ENCODE data around the gene CDCP1.

Gene CDCP1

DNA sequence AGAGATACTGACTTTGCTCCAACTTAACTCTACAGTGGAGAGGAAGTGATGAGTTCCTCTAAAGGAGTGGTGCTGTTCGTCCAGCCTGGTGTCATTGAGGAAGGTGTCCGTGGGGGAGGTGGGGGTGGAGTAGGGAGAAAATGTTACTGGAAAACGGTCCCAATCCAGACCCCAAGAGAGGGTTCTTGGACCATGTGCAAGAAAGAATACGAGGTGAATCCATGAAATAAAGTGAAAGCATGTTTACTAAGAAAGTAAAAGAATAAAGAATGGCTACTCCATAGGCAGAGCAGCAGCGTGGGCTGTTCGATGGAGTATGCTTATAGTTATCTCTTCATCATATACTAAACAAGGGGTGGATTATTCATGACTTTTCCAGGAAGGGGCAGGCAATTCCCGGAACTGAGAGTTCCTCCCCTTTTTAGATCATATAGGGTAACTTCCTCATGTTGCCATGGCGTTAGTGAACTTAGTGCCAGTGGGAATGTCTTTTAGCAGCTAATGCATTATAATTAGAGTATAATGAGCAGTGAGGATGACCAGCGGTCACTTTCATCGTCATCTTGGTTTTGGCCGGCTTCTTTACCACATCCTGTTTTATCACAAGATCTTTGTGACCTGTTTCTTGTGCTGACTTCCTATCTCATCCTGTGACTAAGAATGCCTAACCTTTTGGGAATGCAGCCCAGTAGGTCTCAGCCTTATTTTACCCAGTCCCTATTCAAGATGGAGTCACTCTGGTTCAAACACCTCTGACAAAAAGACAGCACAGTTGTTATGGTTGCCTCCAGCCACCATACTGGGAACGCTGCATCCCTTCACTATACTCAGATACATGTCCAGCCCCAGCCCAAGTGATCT lies 81.4 kb downstream of the CDCP1 start:
- Histone ChIP-seq H3K27me3 (ENCODE audit: control insufficient read depth in 2 of 2, insufficient read depth in 2 of 2, low read length in 2 of 2) (no peaks in the 10 kb centered on the region), H3K9ac (ENCODE audit: low read depth in 1 of 2, low read length in 2 of 2) (no peak overlapping the region), H3K4me1 (ENCODE audit: control insufficient read depth in 2 of 2, insufficient read depth in 2 of 2, low read length in 2 of 2) (peaks cover 10 to 32% of the 10 kb centered on the region in 2 donors), H3K9me3 (ENCODE audit: control insufficient read depth in 2 of 2, low read length in 2 of 2) (no peaks in the 10 kb centered on the region), H3K4me3 (ENCODE audit: low read length in 2 of 2) (no peak overlapping the region), H3K27ac (ENCODE audit: low read depth in 2 of 2, low read length in 2 of 2) (peak overlapping the region; percentile 32 to 50), H3K36me3 (ENCODE audit: control insufficient read depth in 2 of 2, insufficient read depth in 2 of 2, low read length in 2 of 2) (no peaks in the 10 kb centered on the region)

DNA sequence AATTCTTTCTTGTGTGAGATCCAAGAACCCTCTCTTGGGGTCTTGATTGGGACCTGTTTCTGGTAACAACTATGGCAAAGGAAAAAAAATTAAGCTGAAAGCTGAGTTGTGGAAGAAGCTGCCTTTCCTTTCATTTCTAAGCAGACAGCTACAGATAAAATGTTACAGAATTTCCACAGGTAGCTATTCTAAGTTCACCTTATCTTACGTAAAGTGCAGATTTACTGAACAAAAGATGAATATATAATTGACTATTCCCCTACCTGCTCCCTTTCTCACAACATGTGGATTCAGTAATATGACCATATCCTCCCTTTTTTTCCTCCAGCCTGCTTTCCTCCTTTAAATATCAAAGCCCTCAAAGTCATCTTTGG lies 83.5 kb downstream of the CDCP1 start:
- Histone ChIP-seq H3K9ac (ENCODE audit: low read depth in 1 of 2, low read length in 2 of 2) (no peak overlapping the region), H3K4me1 (ENCODE audit: control insufficient read depth in 2 of 2, insufficient read depth in 2 of 2, low read length in 2 of 2) (peaks cover 10 to 26% of the 10 kb centered on the region in 2 donors), H3K36me3 (ENCODE audit: control insufficient read depth in 2 of 2, insufficient read depth in 2 of 2, low read length in 2 of 2) (no peaks in the 10 kb centered on the region), H3K27me3 (ENCODE audit: control insufficient read depth in 2 of 2, insufficient read depth in 2 of 2, low read length in 2 of 2) (no peaks in the 10 kb centered on the region), H3K9me3 (ENCODE audit: control insufficient read depth in 2 of 2, low read length in 2 of 2) (no peaks in the 10 kb centered on the region), H3K4me3 (ENCODE audit: low read length in 2 of 2) (no peak overlapping the region), H3K27ac (ENCODE audit: low read depth in 2 of 2, low read length in 2 of 2) (no peak overlapping the region)

DNA sequence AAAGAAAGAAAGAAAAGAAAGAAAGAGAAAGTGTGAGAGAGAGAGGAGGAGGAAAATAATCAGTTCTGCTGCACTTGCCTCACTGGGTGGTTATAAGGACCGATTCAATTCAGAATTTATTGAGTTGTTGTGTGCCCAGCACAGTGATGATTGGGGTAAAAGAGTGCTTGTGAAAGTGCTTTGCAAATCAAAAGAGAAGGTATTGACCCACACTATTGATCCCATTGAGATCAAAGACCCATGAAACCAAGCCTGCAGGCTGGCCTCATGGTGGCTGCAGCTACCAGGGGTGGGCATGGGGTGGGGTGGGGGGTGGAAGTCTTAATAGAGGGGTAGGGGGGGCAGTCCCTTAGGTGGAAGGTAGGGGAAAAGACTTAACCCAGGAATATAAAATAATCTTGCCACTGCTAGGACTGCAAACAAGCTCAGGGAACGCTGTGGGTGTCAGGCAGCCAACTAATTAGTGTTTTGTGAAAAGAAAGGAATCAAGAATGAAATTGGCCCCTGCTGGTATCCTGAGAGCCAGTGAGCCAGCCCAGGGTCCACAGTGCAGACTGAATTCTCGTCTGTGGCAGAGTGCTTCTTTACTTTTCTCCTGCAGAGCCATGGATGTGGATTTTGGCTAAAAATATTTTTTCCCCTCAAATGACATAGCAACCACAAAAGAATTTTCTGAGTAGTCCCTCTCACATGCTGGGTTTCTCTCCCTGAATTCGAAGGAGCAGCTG lies 85.8 kb downstream of the CDCP1 start:
- no peak overlapping the region for H3K27ac ChIP-seq (ENCODE audit: low read depth in 2 of 2, low read length in 2 of 2)
- no peak overlapping the region for H3K9ac ChIP-seq (ENCODE audit: low read depth in 1 of 2, low read length in 2 of 2)
- H3K27me3 ChIP-seq (ENCODE audit: control insufficient read depth in 2 of 2, insufficient read depth in 2 of 2, low read length in 2 of 2): no peaks in the 10 kb centered on the region
- no peaks in the 10 kb centered on the region for H3K36me3 ChIP-seq (ENCODE audit: control insufficient read depth in 2 of 2, insufficient read depth in 2 of 2, low read length in 2 of 2)
- no peaks in the 10 kb centered on the region for H3K9me3 ChIP-seq (ENCODE audit: control insufficient read depth in 2 of 2, low read length in 2 of 2)
- H3K4me1 ChIP-seq (ENCODE audit: control insufficient read depth in 2 of 2, insufficient read depth in 2 of 2, low read length in 2 of 2): peaks cover 0 to 4% of the 10 kb centered on the region in 2 donors
- H3K4me3 ChIP-seq (ENCODE audit: low read length in 2 of 2): no peak overlapping the region

DNA sequence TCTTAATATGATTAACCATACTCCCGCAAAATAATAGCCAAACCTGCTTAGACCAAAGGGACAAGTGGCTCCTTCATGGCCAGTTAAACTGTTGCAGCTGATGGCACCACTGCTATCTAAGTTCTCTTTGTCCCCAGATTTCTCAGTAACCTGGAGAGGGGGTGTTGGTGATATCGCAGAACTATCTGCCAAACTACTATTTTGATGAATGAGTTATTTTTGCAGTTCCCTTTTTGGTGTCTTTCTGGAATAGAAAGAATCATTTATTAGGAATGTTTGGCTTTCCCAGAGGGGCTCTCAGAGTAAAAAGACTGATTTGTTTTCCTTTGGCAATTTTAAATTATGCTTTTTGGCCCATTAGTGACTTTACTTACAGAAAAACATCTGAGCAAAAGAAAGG lies 87.0 kb downstream of the CDCP1 start:
- Histone ChIP-seq H3K4me1 (ENCODE audit: control insufficient read depth in 2 of 2, insufficient read depth in 2 of 2, low read length in 2 of 2) (no peaks in the 10 kb centered on the region), H3K27ac (ENCODE audit: low read depth in 2 of 2, low read length in 2 of 2) (no peak overlapping the region), H3K36me3 (ENCODE audit: control insufficient read depth in 2 of 2, insufficient read depth in 2 of 2, low read length in 2 of 2) (no peaks in the 10 kb centered on the region), H3K4me3 (ENCODE audit: low read length in 2 of 2) (no peak overlapping the region), H3K9me3 (ENCODE audit: control insufficient read depth in 2 of 2, low read length in 2 of 2) (no peaks in the 10 kb centered on the region), H3K9ac (ENCODE audit: low read depth in 1 of 2, low read length in 2 of 2) (no peak overlapping the region), H3K27me3 (ENCODE audit: control insufficient read depth in 2 of 2, insufficient read depth in 2 of 2, low read length in 2 of 2) (no peaks in the 10 kb centered on the region)

DNA sequence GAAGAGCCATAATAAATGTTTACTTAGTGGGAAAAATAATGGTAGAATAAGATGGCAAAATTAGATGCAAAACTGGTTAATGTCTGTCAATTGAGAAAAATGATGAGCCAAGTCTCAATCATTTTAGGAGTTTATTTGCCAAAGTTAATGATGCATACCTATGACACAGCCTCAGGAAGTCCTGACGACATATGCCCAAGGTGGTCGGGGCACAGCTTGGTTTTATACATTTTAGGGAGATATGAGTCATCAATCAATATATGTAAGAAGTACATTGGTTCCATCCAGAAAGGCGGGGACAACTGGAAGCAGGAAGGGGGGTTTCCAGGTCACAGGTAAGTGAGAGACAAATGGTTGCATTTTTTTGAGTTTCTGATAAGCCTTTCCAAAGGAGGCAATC lies 88.6 kb downstream of the CDCP1 start:
- Histone ChIP-seq H3K4me3 (ENCODE audit: low read length in 2 of 2) (no peak overlapping the region), H3K9me3 (ENCODE audit: control insufficient read depth in 2 of 2, low read length in 2 of 2) (no peaks in the 10 kb centered on the region), H3K36me3 (ENCODE audit: control insufficient read depth in 2 of 2, insufficient read depth in 2 of 2, low read length in 2 of 2) (no peaks in the 10 kb centered on the region), H3K27me3 (ENCODE audit: control insufficient read depth in 2 of 2, insufficient read depth in 2 of 2, low read length in 2 of 2) (no peaks in the 10 kb centered on the region), H3K4me1 (ENCODE audit: control insufficient read depth in 2 of 2, insufficient read depth in 2 of 2, low read length in 2 of 2) (no peaks in the 10 kb centered on the region), H3K27ac (ENCODE audit: low read depth in 2 of 2, low read length in 2 of 2) (no peak overlapping the region), H3K9ac (ENCODE audit: low read depth in 1 of 2, low read length in 2 of 2) (no peak overlapping the region)

DNA sequence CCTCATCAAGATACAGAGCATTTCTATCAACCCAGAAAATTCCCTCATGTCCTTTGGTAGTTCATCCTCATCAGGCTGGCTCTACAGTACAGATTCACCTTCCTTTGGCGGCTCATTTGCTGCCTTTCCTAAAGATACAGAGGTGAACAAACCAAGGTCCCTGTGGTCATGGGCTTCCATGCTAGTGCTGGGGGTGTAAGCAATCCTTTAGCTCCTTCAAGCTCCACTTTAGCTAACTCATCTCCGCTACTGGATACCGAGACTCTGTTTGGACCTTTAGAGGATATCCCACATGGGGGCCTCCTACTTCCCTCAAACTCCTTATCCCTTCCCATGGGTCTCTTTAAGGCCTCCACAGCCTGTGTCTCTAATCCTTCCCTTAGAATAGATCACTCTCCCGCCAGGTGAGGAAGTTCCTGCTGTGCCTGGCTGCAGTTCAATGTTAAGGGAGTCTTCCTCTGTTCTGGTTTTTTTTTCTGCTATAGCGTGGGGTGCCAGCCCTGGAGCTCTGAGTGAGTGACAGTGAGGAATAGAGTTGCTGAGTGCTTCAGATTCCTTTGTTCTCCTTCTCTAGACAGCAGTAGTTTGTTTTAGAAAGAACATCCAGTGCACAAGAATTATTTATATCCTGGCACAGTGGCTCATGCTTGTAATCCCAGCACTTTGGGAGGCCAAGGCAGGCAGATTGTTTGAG lies 89.4 kb downstream of the CDCP1 start:
- Histone ChIP-seq H3K27ac (ENCODE audit: low read depth in 2 of 2, low read length in 2 of 2) (no peak overlapping the region), H3K36me3 (ENCODE audit: control insufficient read depth in 2 of 2, insufficient read depth in 2 of 2, low read length in 2 of 2) (no peaks in the 10 kb centered on the region), H3K4me3 (ENCODE audit: low read length in 2 of 2) (no peak overlapping the region), H3K9ac (ENCODE audit: low read depth in 1 of 2, low read length in 2 of 2) (no peak overlapping the region), H3K9me3 (ENCODE audit: control insufficient read depth in 2 of 2, low read length in 2 of 2) (no peaks in the 10 kb centered on the region), H3K27me3 (ENCODE audit: control insufficient read depth in 2 of 2, insufficient read depth in 2 of 2, low read length in 2 of 2) (no peaks in the 10 kb centered on the region), H3K4me1 (ENCODE audit: control insufficient read depth in 2 of 2, insufficient read depth in 2 of 2, low read length in 2 of 2) (no peaks in the 10 kb centered on the region)

DNA sequence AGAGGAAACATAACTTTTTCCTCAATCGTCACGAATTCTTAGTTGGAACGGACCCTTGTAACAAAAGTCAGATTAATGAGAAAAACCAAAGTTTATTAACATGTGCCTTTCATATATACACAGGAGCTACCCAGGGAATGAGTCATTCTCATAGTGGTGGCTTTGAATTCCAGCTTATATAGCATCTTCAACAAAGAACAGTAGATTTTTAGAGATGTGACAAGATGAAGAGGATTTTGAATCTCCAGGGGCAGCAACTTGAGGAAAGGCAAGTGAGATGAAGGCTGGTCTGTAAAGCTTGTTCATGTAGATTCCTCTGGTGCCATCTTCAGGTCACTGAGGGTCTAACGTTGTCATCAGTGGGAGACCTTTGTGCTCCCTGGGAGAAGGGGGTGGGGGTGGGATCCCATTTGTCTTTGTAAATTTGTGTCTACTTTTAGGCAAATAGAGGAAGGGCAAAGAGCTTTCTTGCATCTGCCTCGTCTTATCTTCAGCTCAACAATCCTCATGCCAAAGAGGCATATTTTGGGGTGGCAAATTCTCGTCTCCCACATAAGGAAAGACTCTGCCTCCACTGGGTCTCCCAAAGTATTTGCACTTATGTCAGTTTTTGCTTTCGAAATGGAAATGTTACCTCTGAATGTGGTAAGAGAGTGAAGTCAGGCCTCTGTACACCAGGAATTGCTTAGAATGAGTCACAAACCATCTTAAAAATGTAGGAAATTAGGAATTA lies 90.6 kb downstream of the CDCP1 start:
- Histone ChIP-seq H3K36me3 (ENCODE audit: control insufficient read depth in 2 of 2, insufficient read depth in 2 of 2, low read length in 2 of 2) (no peaks in the 10 kb centered on the region), H3K4me1 (ENCODE audit: control insufficient read depth in 2 of 2, insufficient read depth in 2 of 2, low read length in 2 of 2) (no peaks in the 10 kb centered on the region), H3K4me3 (ENCODE audit: low read length in 2 of 2) (no peak overlapping the region), H3K9me3 (ENCODE audit: control insufficient read depth in 2 of 2, low read length in 2 of 2) (no peaks in the 10 kb centered on the region), H3K27ac (ENCODE audit: low read depth in 2 of 2, low read length in 2 of 2) (peak overlapping the region in 1 of 2 donors; percentile 17), H3K27me3 (ENCODE audit: control insufficient read depth in 2 of 2, insufficient read depth in 2 of 2, low read length in 2 of 2) (no peaks in the 10 kb centered on the region), H3K9ac (ENCODE audit: low read depth in 1 of 2, low read length in 2 of 2) (no peak overlapping the region)

DNA sequence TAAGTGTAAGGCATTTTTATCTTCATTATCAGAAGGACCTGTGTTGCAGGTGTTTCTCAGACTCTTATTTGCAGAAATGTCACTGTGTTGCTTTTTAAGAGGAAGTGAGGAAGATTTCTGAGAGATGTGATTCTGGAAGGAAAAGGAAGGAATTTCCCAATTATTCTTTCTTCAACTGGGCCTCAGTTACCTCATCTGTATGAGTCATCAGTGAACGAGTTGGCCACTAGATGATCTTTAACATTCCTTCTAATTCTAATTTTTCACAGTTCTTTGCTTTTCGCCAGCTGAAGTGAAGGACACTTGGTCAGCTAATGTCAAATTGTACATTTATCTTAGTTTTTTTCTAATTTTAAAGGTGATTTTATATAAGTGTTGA lies 91.2 kb downstream of the CDCP1 start:
- Histone ChIP-seq H3K36me3 (ENCODE audit: control insufficient read depth in 2 of 2, insufficient read depth in 2 of 2, low read length in 2 of 2) (no peaks in the 10 kb centered on the region), H3K4me3 (ENCODE audit: low read length in 2 of 2) (no peak overlapping the region), H3K9ac (ENCODE audit: low read depth in 1 of 2, low read length in 2 of 2) (no peak overlapping the region), H3K9me3 (ENCODE audit: control insufficient read depth in 2 of 2, low read length in 2 of 2) (no peaks in the 10 kb centered on the region), H3K27me3 (ENCODE audit: control insufficient read depth in 2 of 2, insufficient read depth in 2 of 2, low read length in 2 of 2) (no peaks in the 10 kb centered on the region), H3K27ac (ENCODE audit: low read depth in 2 of 2, low read length in 2 of 2) (peak overlapping the region in 1 of 2 donors; percentile 17), H3K4me1 (ENCODE audit: control insufficient read depth in 2 of 2, insufficient read depth in 2 of 2, low read length in 2 of 2) (no peaks in the 10 kb centered on the region)

DNA sequence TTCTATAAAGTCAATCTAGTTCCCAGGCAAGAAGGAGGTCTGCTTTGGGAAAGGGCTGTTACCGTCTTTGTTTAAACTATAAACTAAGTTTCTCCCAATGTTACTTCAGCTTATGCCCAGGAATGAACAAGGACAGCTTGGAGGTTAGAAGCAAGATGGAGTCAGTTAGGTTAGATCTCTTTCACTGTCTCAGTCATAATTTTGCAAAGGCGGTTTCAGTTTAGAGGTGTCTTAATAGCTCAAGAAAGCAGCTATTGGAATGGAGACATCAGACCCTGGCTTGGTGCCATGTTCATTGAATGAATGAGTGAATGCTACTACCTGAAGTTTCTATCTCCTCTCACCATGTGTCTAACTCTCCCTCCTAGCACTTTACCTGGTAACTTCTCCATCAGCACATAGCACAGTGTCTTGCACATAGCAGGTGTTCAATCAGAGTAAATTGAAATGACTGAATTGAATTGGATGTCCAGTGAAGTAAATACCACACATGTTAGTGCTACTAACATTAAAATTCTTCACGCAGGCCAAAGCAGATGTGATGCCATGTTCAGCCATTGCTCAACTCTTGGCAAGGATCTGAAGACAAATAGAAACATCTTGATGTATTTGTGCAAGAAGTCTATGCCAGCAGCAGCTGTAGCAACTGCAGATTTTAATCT lies 91.9 kb downstream of the CDCP1 start:
- H3K27me3 ChIP-seq (ENCODE audit: control insufficient read depth in 2 of 2, insufficient read depth in 2 of 2, low read length in 2 of 2): no peaks in the 10 kb centered on the region
- H3K9ac ChIP-seq (ENCODE audit: low read depth in 1 of 2, low read length in 2 of 2): no peak overlapping the region
- H3K9me3 ChIP-seq (ENCODE audit: control insufficient read depth in 2 of 2, low read length in 2 of 2): no peaks in the 10 kb centered on the region
- no peaks in the 10 kb centered on the region for H3K36me3 ChIP-seq (ENCODE audit: control insufficient read depth in 2 of 2, insufficient read depth in 2 of 2, low read length in 2 of 2)
- H3K4me1 ChIP-seq (ENCODE audit: control insufficient read depth in 2 of 2, insufficient read depth in 2 of 2, low read length in 2 of 2): no peaks in the 10 kb centered on the region
- no peak overlapping the region for H3K27ac ChIP-seq (ENCODE audit: low read depth in 2 of 2, low read length in 2 of 2)
- no peak overlapping the region for H3K4me3 ChIP-seq (ENCODE audit: low read length in 2 of 2)
